ENCODE results near the gene PIP5K1C. TPM values are rescaled to one million over a fixed set of nuclear protein-coding genes. Genes with fewer than 3 reads are reported as not detected.

Gene PIP5K1C
- polyA plus RNA-seq, 1 donor (not counting 4 experiments of a cell fraction or from before 2014, with no cell fraction given) = 3.6 TPM

- Histone ChIP-seq H3K9ac (ENCODE audit: control insufficient read depth, extremely low read depth, insufficient read depth, low read length) (no peak overlapping the region), H3K27me3 (ENCODE audit: control insufficient read depth, extremely low read depth, insufficient read depth, low read length) (peaks cover 14% of the 10 kb centered on the region), H4K20me1 (ENCODE audit: control insufficient read depth, extremely low read depth, insufficient read depth, low read length) (no peaks in the 10 kb centered on the region), H3K79me2 (ENCODE audit: control insufficient read depth, insufficient read depth, low read length) (no peaks in the 10 kb centered on the region), H3K27ac (ENCODE audit: control insufficient read depth, insufficient read depth, low read length) (no peak overlapping the region), H3K4me2 (ENCODE audit: control insufficient read depth, extremely low read depth, insufficient read depth, low read depth, low read length) (no peak overlapping the region), H3K4me1 (ENCODE audit: control insufficient read depth, extremely low read depth, insufficient read depth, low read length) (no peaks in the 10 kb centered on the region), H3K4me3 (ENCODE audit: control insufficient read depth in 2 of 3, extremely low read depth in 1 of 3, insufficient read depth in 2 of 3, low read depth in 1 of 3, low read length in 3 of 3) (no peak overlapping the region), H3K9me1 (ENCODE audit: control insufficient read depth, extremely low read depth, insufficient read depth, low read length) (no peaks in the 10 kb centered on the region), H3K36me3 (ENCODE audit: control insufficient read depth in 2 of 2, extremely low read depth in 1 of 2, insufficient read depth in 2 of 2, low read length in 2 of 2) (no peaks in the 10 kb centered on the region), H2AFZ (ENCODE audit: control insufficient read depth, low read length) (no peak overlapping the region), H3K9me3 (ENCODE audit: control insufficient read depth, low read depth, low read length) (no peaks in the 10 kb centered on the region)
- DNase-seq (ENCODE audit: low read depth, low spot score) = no peak
- FAIRE-seq = no peak
- no peak for TF ChIP-seq EZH2 (IDR thresholded peaks at IDR 0.05; ENCODE audit: low read length)
- no peak for TF ChIP-seq CTCF (optimal IDR thresholded peaks at IDR 0.05 in 1 of 3, IDR thresholded peaks at IDR 0.05 in 1 of 3, conservative IDR thresholded peaks at IDR 0.05 in 1 of 3; ENCODE audit: extremely low read depth in 1 of 3, insufficient read depth in 2 of 3, low read length in 3 of 3)
- dilution Hi-C loops (cut with MboI; ENCODE audit: extremely low pct_ligation_motif_present, low sequenced_read_pairs) = no loop called here
Measured at GRCh38 chr19:3595521-3596061, 104.7 kb downstream of the PIP5K1C start.

GRCh38 chr19:3593156-3593555 is 107.1 kb downstream of the PIP5K1C start:
- Histone ChIP-seq H2AFZ (ENCODE audit: control insufficient read depth, low read length) (no peak overlapping the region), H3K9me3 (ENCODE audit: control insufficient read depth, low read depth, low read length) (no peaks in the 10 kb centered on the region), H3K9me1 (ENCODE audit: control insufficient read depth, extremely low read depth, insufficient read depth, low read length) (no peaks in the 10 kb centered on the region), H3K4me3 (ENCODE audit: control insufficient read depth in 2 of 3, extremely low read depth in 1 of 3, insufficient read depth in 2 of 3, low read depth in 1 of 3, low read length in 3 of 3) (no peak overlapping the region), H3K9ac (ENCODE audit: control insufficient read depth, extremely low read depth, insufficient read depth, low read length) (no peak overlapping the region), H3K4me2 (ENCODE audit: control insufficient read depth, extremely low read depth, insufficient read depth, low read depth, low read length) (no peak overlapping the region), H3K36me3 (ENCODE audit: control insufficient read depth in 2 of 2, extremely low read depth in 1 of 2, insufficient read depth in 2 of 2, low read length in 2 of 2) (no peaks in the 10 kb centered on the region), H3K27me3 (ENCODE audit: control insufficient read depth, extremely low read depth, insufficient read depth, low read length) (peaks cover 14% of the 10 kb centered on the region), H4K20me1 (ENCODE audit: control insufficient read depth, extremely low read depth, insufficient read depth, low read length) (no peaks in the 10 kb centered on the region), H3K79me2 (ENCODE audit: control insufficient read depth, insufficient read depth, low read length) (no peaks in the 10 kb centered on the region), H3K4me1 (ENCODE audit: control insufficient read depth, extremely low read depth, insufficient read depth, low read length) (no peaks in the 10 kb centered on the region), H3K27ac (ENCODE audit: control insufficient read depth, insufficient read depth, low read length) (no peak overlapping the region)
- TF ChIP-seq CTCF (optimal IDR thresholded peaks at IDR 0.05 in 1 of 3, IDR thresholded peaks at IDR 0.05 in 1 of 3, conservative IDR thresholded peaks at IDR 0.05 in 1 of 3; ENCODE audit: extremely low read depth in 1 of 3, insufficient read depth in 2 of 3, low read length in 3 of 3) (no peak), EZH2 (IDR thresholded peaks at IDR 0.05; ENCODE audit: low read length) (no peak)
- dilution Hi-C loops (cut with MboI; ENCODE audit: extremely low pct_ligation_motif_present, low sequenced_read_pairs) = no loop called here
- DNase-seq (ENCODE audit: low read depth, low spot score) (no peak), FAIRE-seq (no peak)

All from keratinocyte (primary cell).